ENCODE results near the gene PSME2. TPM values are rescaled to one million over a fixed set of nuclear protein-coding genes. Genes with fewer than 3 reads are reported as not detected.

Gene PSME2
- total and polyA plus RNA-seq, 10 of the 15 experiments (the other 5 are each of a cell fraction or from before 2014, with no cell fraction given) = 510 to 3,542 (median 913) TPM

GRCh38 chr14:24130717-24131548, 15.5 kb downstream of the PSME2 start:
- H3K36me3 ChIP-seq (ENCODE audit: control insufficient read depth in 2 of 2, insufficient read depth in 2 of 2, low read length in 1 of 2) = no peaks in the 10 kb centered on the region
- POLR2A ChIA-PET = interaction anchor here (0.6 to 11.6 kb wide), 2 partner anchors 9 to 34 kb away, joined by 3 to 276 read pairs; partner anchors contain the start of genes DCAF11 and NRL
- H3K4me2 ChIP-seq (ENCODE audit: control insufficient read depth, insufficient read depth) = no peak overlapping the region
- no TSS peak for BruUV-seq (replicated peaks)
- peaks cover 24% of the 10 kb centered on the region for H3K4me1 ChIP-seq (ENCODE audit: control insufficient read depth, insufficient read depth, low read length)
- H4K20me1 ChIP-seq (ENCODE audit: control insufficient read depth, insufficient read depth) = no peaks in the 10 kb centered on the region
- no peak overlapping the region for H3K9ac ChIP-seq (ENCODE audit: control insufficient read depth, insufficient read depth, low read length)
- ATAC-seq (no peak), DNase-seq (ENCODE audit: low read depth, low spot score) (no peak), FAIRE-seq (no peak)
- H3K4me3 ChIP-seq = no peak overlapping the region
- no peak overlapping the region for H3K27ac ChIP-seq (ENCODE audit: control insufficient read depth, insufficient read depth)
- H3K9me3 ChIP-seq (replicated peaks; ENCODE audit: control insufficient read depth, insufficient read depth, low read length) = no peaks in the 10 kb centered on the region
- peaks cover 3% of the 10 kb centered on the region for H3K79me2 ChIP-seq (ENCODE audit: control insufficient read depth, insufficient read depth, low read length)
- in situ Hi-C loops (cut with MboI) = no loop called here
- RAD21 ChIA-PET (ENCODE audit: unreplicated experiment) = interaction anchor here (1.1 kb wide), 1 partner anchor 16 kb away, joined by 3 read pairs; the partner anchor contains the start of genes DCAF11 and NRL
- no peak for TF ChIP-seq FOXK2 (IDR thresholded peaks at IDR 0.05)
- intact Hi-C loops (cut with micrococcal nuclease; ENCODE audit: unreplicated experiment) = no loop called here
- WGBS (ENCODE audit: insufficient coverage, insufficient replicate concordance, low lambda C conversion rate, missing lambda C conversion rate) = 49% methylated on average over 6 of the region's 7 CpGs
- H2AFZ ChIP-seq (ENCODE audit: control insufficient read depth, low read depth, low read length) = no peak overlapping the region
- no peaks in the 10 kb centered on the region for H3K27me3 ChIP-seq (replicated peaks in 1 of 2; ENCODE audit: control insufficient read depth in 2 of 2, insufficient read depth in 2 of 2, low read length in 1 of 2)
- SMC1A ChIA-PET (ENCODE audit: uncharacterized antibody, unreplicated experiment) = interaction anchor here (0.9 kb wide), 1 partner anchor 8 kb away, joined by 4 read pairs; no protein-coding TSS in a partner anchor
- CTCF ChIA-PET = no interaction called here

GRCh38 chr14:24130380-24130716, 16.1 kb downstream of the PSME2 start, which contains the start of gene FITM1:
TSS of gene FITM1 (plus strand) at chr14:24130659. CDS start at chr14:24131564, 905 bp downstream.
- Histone ChIP-seq H3K79me2 (ENCODE audit: control insufficient read depth, insufficient read depth, low read length) (no peaks in the 10 kb centered on the region; the same call in 1 of the 2 replicates), H3K27me3 (replicated peaks in 1 of 2; ENCODE audit: control insufficient read depth in 2 of 2, insufficient read depth in 2 of 2, low read length in 1 of 2) (no peaks in the 10 kb centered on the region), H2AFZ (ENCODE audit: control insufficient read depth, low read depth, low read length) (no peak within 1 kb of the TSS), H3K4me1 (ENCODE audit: control insufficient read depth, insufficient read depth, low read length) (peaks cover 21% of the 10 kb centered on the region), H4K20me1 (ENCODE audit: control insufficient read depth, insufficient read depth) (no peaks in the 10 kb centered on the region), H3K4me3 (no peak within 1 kb of the TSS), H3K4me2 (ENCODE audit: control insufficient read depth, insufficient read depth) (no peak within 1 kb of the TSS), H3K9me3 (replicated peaks; ENCODE audit: control insufficient read depth, insufficient read depth, low read length) (no peaks in the 10 kb centered on the region), H3K27ac (ENCODE audit: control insufficient read depth, insufficient read depth) (no peak within 1 kb of the TSS), H3K9ac (ENCODE audit: control insufficient read depth, insufficient read depth, low read length) (no peak within 1 kb of the TSS), H3K36me3 (ENCODE audit: control insufficient read depth in 2 of 2, insufficient read depth in 2 of 2, low read length in 1 of 2) (no peaks in the 10 kb centered on the region)
- ATAC-seq = no peak
- no peak for FAIRE-seq
- in situ Hi-C loops (cut with MboI) (no loop called here), intact Hi-C loops (cut with micrococcal nuclease; ENCODE audit: unreplicated experiment) (no loop called here)
- ChIA-PET SMC1A (ENCODE audit: uncharacterized antibody, unreplicated experiment) (interaction anchor here (1.4 kb wide), 1 partner anchor 22 kb away, joined by 4 read pairs; no protein-coding TSS in a partner anchor), POLR2A (interaction anchor here (0.6 to 11.6 kb wide), 2 partner anchors 9 to 33 kb away, joined by 3 to 276 read pairs; partner anchors contain the start of genes DCAF11 and NRL), CTCF (interaction anchor here (1.1 kb wide), 1 partner anchor 16 kb away, joined by 3 read pairs; the partner anchor contains the start of genes DCAF11 and NRL), RAD21 (ENCODE audit: unreplicated experiment) (interaction anchor here (1.1 kb wide), 1 partner anchor 16 kb away, joined by 3 read pairs; the partner anchor contains the start of genes DCAF11 and NRL)
- no TSS peak for BruUV-seq (replicated peaks)
- no peak for DNase-seq (ENCODE audit: low read depth, low spot score)
- 89% methylated on average over 5 of the region's 5 CpGs for WGBS (ENCODE audit: insufficient coverage, insufficient replicate concordance, low lambda C conversion rate, missing lambda C conversion rate)
- TF ChIP-seq ZSCAN29 (IDR thresholded peaks at IDR 0.05) (no peak), SREBF1 (IDR thresholded peaks at IDR 0.05; ENCODE audit: low read length) (no peak), SMAD5 (IDR thresholded peaks at IDR 0.05; ENCODE audit: low read depth) (no peak), SREBF2 (IDR thresholded peaks at IDR 0.05; ENCODE audit: low read length) (no peak), DPF2 (IDR thresholded peaks at IDR 0.05) (no peak), EGR1 (IDR thresholded peaks at IDR 0.05; ENCODE audit: borderline replicate concordance in 1 of 2, low read depth in 2 of 2, low read length in 2 of 2) (no peak), CTCF (IDR thresholded peaks at IDR 0.05 in 2 of 3, conservative IDR thresholded peaks at IDR 0.05 in 1 of 3; ENCODE audit: control insufficient read depth in 2 of 3, extremely low read depth in 1 of 3, insufficient read depth in 1 of 3, low read depth in 3 of 3, low read length in 3 of 3) (no peak), EED (IDR thresholded peaks at IDR 0.05; ENCODE audit: low read depth) (no peak), NBN (IDR thresholded peaks at IDR 0.05) (no peak), IRF5 (IDR thresholded peaks at IDR 0.05; ENCODE audit: borderline replicate concordance) (no peak), NFIC (IDR thresholded peaks at IDR 0.05; ENCODE audit: low read depth, low read length) (no peak), FOXM1 (IDR thresholded peaks at IDR 0.05; ENCODE audit: low read depth, low read length) (no peak)
